Trophoblast cell (in vitro differentiated cells and primary cell): ENCODE measurements around the gene PLCG1.
A peak's percentile ranks its signal among the peaks of the same experiment; 100 is the strongest.

ENCODE experiments used
- DNase-seq, 2 donors: peaks; one replicate each; pipeline ENCODE4 v3.0.0-alpha.2; 2016
- H2AFZ ChIP-seq: 2 replicates; pipeline ENCODE4 v1.6.1; 2013; ENCODE audit warnings: low read length, moderate library complexity, mild to moderate bottlenecking; ENCODE audit not compliant: insufficient read depth, poor library complexity
- H2AK5ac ChIP-seq: 2 replicates; pipeline ENCODE4 v1.6.1; 2013; ENCODE audit warnings: mild to moderate bottlenecking, low read length
- H2BK120ac ChIP-seq: 2 replicates; pipeline ENCODE4 v1.6.1; 2013; ENCODE audit warnings: low read length, mild to moderate bottlenecking, moderate library complexity; ENCODE audit not compliant: insufficient read depth, poor library complexity
- H2BK12ac ChIP-seq: 2 replicates; pipeline ENCODE4 v1.6.1; 2013; ENCODE audit warnings: mild to moderate bottlenecking, low read length, moderate library complexity
- H2BK5ac ChIP-seq: 2 replicates; pipeline ENCODE4 v1.6.1; 2013; ENCODE audit warnings: low read length, low read depth, moderate library complexity, mild to moderate bottlenecking; ENCODE audit not compliant: poor library complexity
- H3K14ac ChIP-seq: 2 replicates; pipeline ENCODE4 v1.6.1; 2013; ENCODE audit warnings: mild to moderate bottlenecking, low read length
- H3K18ac ChIP-seq: 2 replicates; pipeline ENCODE4 v1.6.1; 2013; ENCODE audit warnings: mild to moderate bottlenecking, low read length
- H3K23ac ChIP-seq: 2 replicates; pipeline ENCODE4 v1.6.1; 2013; ENCODE audit warnings: low read length
- H3K27ac ChIP-seq: 2 replicates; pipeline ENCODE4 v1.5.1; 2013; ENCODE audit warnings: low read depth, mild to moderate bottlenecking, inconsistent platforms, low read length, moderate library complexity
- H3K27me3 ChIP-seq: 2 replicates; pipeline ENCODE4 v1.6.1; 2013; ENCODE audit warnings: inconsistent platforms, mild to moderate bottlenecking, low read length, moderate library complexity; ENCODE audit not compliant: insufficient read depth
- H3K36me3 ChIP-seq, 2 experiments: 1 replicate in 1 of 2; 2 replicates in 1 of 2; pipeline ENCODE4 v1.6.1; 2013; ENCODE audit warnings: low read length in 2 of 2, mild to moderate bottlenecking in 2 of 2, moderate library complexity in 1 of 2; ENCODE audit not compliant: insufficient read depth in 2 of 2, control insufficient read depth in 1 of 2
- H3K4ac ChIP-seq: 2 replicates; pipeline ENCODE4 v1.6.1; 2013; ENCODE audit warnings: low read depth, mild to moderate bottlenecking, low read length, moderate library complexity
- H3K4me1 ChIP-seq, 2 experiments: 1 replicate in 1 of 2; 2 replicates in 1 of 2; pipeline ENCODE4 v1.6.1; 2013; ENCODE audit warnings: low read length in 2 of 2, mild to moderate bottlenecking in 2 of 2, moderate library complexity in 1 of 2; ENCODE audit not compliant: insufficient read depth in 2 of 2, control insufficient read depth in 1 of 2
- H3K4me2 ChIP-seq: 2 replicates; pipeline ENCODE4 v1.6.1; 2013; ENCODE audit warnings: inconsistent platforms, mild to moderate bottlenecking, low read length, moderate library complexity
- H3K4me3 ChIP-seq: 2 replicates; pipeline ENCODE4 v1.5.1; 2013; ENCODE audit warnings: mild to moderate bottlenecking, low read depth, low read length, inconsistent platforms
- H3K79me1 ChIP-seq: one replicate; pipeline ENCODE4 v1.6.1; 2013; ENCODE audit warnings: low read length
- H3K79me2 ChIP-seq: 2 replicates; pipeline ENCODE4 v1.6.1; 2013; ENCODE audit warnings: low read length, mild to moderate bottlenecking; ENCODE audit not compliant: control insufficient read depth, insufficient read depth, poor library complexity
- H3K9ac ChIP-seq: 2 replicates; pipeline ENCODE4 v1.6.1; 2013; ENCODE audit warnings: mild to moderate bottlenecking, low read length
- H3K9me3 ChIP-seq: 2 replicates; pipeline ENCODE4 v1.6.1; 2013; ENCODE audit warnings: low read depth, mild to moderate bottlenecking, control low read depth, inconsistent platforms, low read length; ENCODE audit not compliant: insufficient read depth
- H4K12ac ChIP-seq: 2 replicates; pipeline ENCODE4 v1.6.1; 2013; ENCODE audit warnings: low read depth, mild to moderate bottlenecking, low read length, moderate library complexity
- H4K8ac ChIP-seq: 2 replicates; pipeline ENCODE4 v1.6.1; 2013; ENCODE audit warnings: low read depth, mild to moderate bottlenecking, low read length, moderate library complexity
- H4K91ac ChIP-seq: one replicate; pipeline ENCODE4 v1.6.1; 2013; ENCODE audit warnings: low read depth, mild to moderate bottlenecking, low read length, moderate library complexity
- WGBS: extraction: QIAGEN DNeasy Blood & Tissue Kit; methylation state at CpG from one replicate; pipeline ENCODE4 v1.1.7; 2013; ENCODE audit warnings: missing lambda C conversion rate; ENCODE audit not compliant: insufficient read length, insufficient coverage; ENCODE audit errors: extremely low coverage; 5-methylcytosine and 5-hydroxymethylcytosine counted together

PLCG1 gene

GRCh38 chr20:41135888-41136679 is 1.3 kb upstream of the PLCG1 start:
- peaks cover 7 to 16% of the 10 kb centered on the region in 2 experiments for H3K36me3 ChIP-seq
- no CpG with 5 or more reads among the region's 23 CpGs for WGBS

GRCh38 chr20:41137614-41138474 is 501 bp downstream of the PLCG1 start:
- Histone ChIP-seq H3K4ac (peak overlapping the region; percentile 94), H4K8ac (peak overlapping the region; percentile 93), H4K91ac (peak overlapping the region; percentile 98), H3K27ac (peak overlapping the region; percentile 96), H3K79me1 (peaks cover 20% of the 10 kb centered on the region), H2AK5ac (peak overlapping the region; percentile 48), H2AFZ (peak overlapping the region; percentile 94), H3K14ac (peak overlapping the region; percentile 97), H3K4me2 (peak overlapping the region; percentile 78), H3K18ac (peak overlapping the region; percentile 93), H3K36me3 (peaks cover 3 to 13% of the 10 kb centered on the region in 2 experiments), H3K23ac (no peak overlapping the region), H3K79me2 (peaks cover 47% of the 10 kb centered on the region), H3K9ac (peak overlapping the region; percentile 94), H3K9me3 (peaks cover 2% of the 10 kb centered on the region), H4K12ac (peak overlapping the region; percentile 91), H3K4me1 (peaks cover 17 to 31% of the 10 kb centered on the region in 2 experiments), H3K27me3 (no peaks in the 10 kb centered on the region), H2BK12ac (no peak overlapping the region), H2BK120ac (peak overlapping the region; percentile 95), H3K4me3 (peak overlapping the region; percentile 99), H2BK5ac (peak overlapping the region; percentile 97)
- WGBS = no CpG with 5 or more reads among the region's 66 CpGs
- DNase-seq = no peak

More at GRCh38 chr20:41135888-41136679, 1.3 kb upstream of the PLCG1 start:
- Histone ChIP-seq H2AK5ac (peak overlapping the region; percentile 15), H2BK120ac (peak overlapping the region; percentile 59), H3K14ac (peak overlapping the region; percentile 82), H3K27me3 (no peaks in the 10 kb centered on the region), H3K27ac (peak overlapping the region; percentile 6), H3K18ac (peak overlapping the region; percentile 42), H3K79me2 (peaks cover 41% of the 10 kb centered on the region), H2BK12ac (peak overlapping the region; percentile 63), H3K9ac (peak overlapping the region; percentile 80), H3K4me1 (peaks cover 16 to 26% of the 10 kb centered on the region in 2 experiments), H3K4me3 (peak overlapping the region; percentile 68), H2AFZ (peak overlapping the region; percentile 48), H2BK5ac (peak overlapping the region; percentile 22), H3K4ac (peak overlapping the region; percentile 53), H3K79me1 (peaks cover 20% of the 10 kb centered on the region), H4K8ac (peak overlapping the region; percentile 87), H4K12ac (peak overlapping the region; percentile 88), H3K4me2 (peak overlapping the region; percentile 88), H3K23ac (no peak overlapping the region), H4K91ac (peak overlapping the region; percentile 80), H3K9me3 (no peaks in the 10 kb centered on the region)
- DNase-seq = no peak

GRCh38 chr20:41138475-41139226 is 1.3 kb downstream of the PLCG1 start:
- Histone ChIP-seq H3K27ac (peak overlapping the region; percentile 96), H3K23ac (no peak overlapping the region), H3K4me2 (peak overlapping the region; percentile 78), H2BK12ac (no peak overlapping the region), H3K9ac (peak overlapping the region; percentile 86), H3K4ac (peak overlapping the region; percentile 51), H4K8ac (peak overlapping the region; percentile 78), H2BK120ac (peak overlapping the region; percentile 37), H2AK5ac (peak overlapping the region; percentile 66), H3K36me3 (peaks cover 3 to 13% of the 10 kb centered on the region in 2 experiments), H3K79me2 (peaks cover 52% of the 10 kb centered on the region), H4K12ac (peak overlapping the region; percentile 91), H3K14ac (peak overlapping the region; percentile 61), H3K18ac (peak overlapping the region; percentile 67), H4K91ac (peak overlapping the region; percentile 98), H2AFZ (peak overlapping the region; percentile 94), H3K9me3 (peaks cover 2% of the 10 kb centered on the region), H3K4me3 (peak overlapping the region; percentile 99), H3K4me1 (peaks cover 18 to 32% of the 10 kb centered on the region in 2 experiments), H3K27me3 (no peaks in the 10 kb centered on the region), H3K79me1 (peaks cover 20% of the 10 kb centered on the region), H2BK5ac (peak overlapping the region; percentile 97)
- peak in 1 of 2 donors; percentile 19 for DNase-seq
- WGBS = no CpG with 5 or more reads among the region's 12 CpGs
